Right lobe of liver (tissue), 4 donors: ENCODE data around the gene RAB5B.

ENCODE experiments used
- POLR2A ChIP-seq: fragments of 450-650 bp; IDR thresholded peaks from one replicate; pipeline ENCODE4 v1.6.1; 2017; ENCODE audit warnings: antibody characterized with exemption, mild to moderate bottlenecking
- TF ChIP-seq, protein P1 (sequence below), 4 donors: fragments of 200-600 bp in 3 of 4; fragments of 450-650 bp in 1 of 4; IDR thresholded peaks; one replicate each; pipeline versions ENCODE4 v1.5.1 to v1.8.0; 2016 to 2022; ENCODE audit warnings: antibody characterized with exemption in 4 of 4, mild to moderate bottlenecking in 2 of 4
- donor health status: DM: no; HTN: no; CAD: no.
- donor health status: DM: no; HTN: no; CAD: no.
- donor health status: DM: no; HTN: yes; CAD: no.

DNA sequence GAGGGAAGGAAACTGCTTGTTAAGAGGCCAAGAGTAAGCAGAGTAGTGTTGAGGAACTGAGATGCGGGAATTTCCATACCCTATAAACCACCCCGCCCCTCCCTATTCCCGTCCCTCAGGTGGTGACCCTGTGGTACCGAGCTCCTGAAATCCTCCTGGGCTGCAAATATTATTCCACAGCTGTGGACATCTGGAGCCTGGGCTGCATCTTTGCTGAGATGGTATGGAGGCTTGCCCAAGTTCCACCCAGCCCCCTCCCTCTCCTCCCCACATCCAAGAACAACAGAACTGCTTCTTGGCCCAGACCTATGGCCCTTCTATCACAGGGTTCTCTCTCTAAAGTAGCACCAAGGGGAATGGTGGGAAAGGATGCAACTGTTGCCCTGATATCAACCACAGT, 4.5 kb upstream of the RAB5B start:
- TF ChIP-seq POLR2A, result no peak
- TF ChIP-seq, protein P1, sequence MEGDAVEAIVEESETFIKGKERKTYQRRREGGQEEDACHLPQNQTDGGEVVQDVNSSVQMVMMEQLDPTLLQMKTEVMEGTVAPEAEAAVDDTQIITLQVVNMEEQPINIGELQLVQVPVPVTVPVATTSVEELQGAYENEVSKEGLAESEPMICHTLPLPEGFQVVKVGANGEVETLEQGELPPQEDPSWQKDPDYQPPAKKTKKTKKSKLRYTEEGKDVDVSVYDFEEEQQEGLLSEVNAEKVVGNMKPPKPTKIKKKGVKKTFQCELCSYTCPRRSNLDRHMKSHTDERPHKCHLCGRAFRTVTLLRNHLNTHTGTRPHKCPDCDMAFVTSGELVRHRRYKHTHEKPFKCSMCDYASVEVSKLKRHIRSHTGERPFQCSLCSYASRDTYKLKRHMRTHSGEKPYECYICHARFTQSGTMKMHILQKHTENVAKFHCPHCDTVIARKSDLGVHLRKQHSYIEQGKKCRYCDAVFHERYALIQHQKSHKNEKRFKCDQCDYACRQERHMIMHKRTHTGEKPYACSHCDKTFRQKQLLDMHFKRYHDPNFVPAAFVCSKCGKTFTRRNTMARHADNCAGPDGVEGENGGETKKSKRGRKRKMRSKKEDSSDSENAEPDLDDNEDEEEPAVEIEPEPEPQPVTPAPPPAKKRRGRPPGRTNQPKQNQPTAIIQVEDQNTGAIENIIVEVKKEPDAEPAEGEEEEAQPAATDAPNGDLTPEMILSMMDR (IDR thresholded peaks at IDR 0.05), result no peak
